Measurements from ENCODE around the gene HEATR1.
"Not testable (repeated sequence)": the region's sequence is repeated elsewhere in the genome, so short reads cannot be mapped to it uniquely, and the experiment has no call there.

Gene HEATR1

DNA sequence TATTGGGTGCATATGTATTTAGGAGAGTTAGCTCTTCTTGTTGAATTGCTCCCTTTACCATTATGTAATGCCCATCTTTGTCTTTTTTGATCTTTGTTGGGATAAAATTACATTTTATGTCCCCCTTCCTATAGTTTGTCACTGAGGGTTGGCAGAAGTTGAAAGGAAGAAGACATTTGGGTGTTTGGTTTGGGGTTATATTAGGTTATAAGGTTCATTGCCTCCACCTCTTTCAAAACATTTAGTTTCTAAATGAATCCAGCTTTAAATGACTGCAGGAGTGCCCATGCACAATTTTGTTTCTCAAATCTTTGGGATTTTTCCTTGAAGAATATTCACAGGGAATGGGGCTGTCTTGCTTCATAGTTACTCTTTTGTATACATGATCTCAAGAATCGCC, 95.1 kb downstream of the HEATR1 start:
- DNase-seq: no peak

GRCh38 chr1:236508593-236509027, 95.7 kb downstream of the HEATR1 start:
- no peak for DNase-seq

DNA sequence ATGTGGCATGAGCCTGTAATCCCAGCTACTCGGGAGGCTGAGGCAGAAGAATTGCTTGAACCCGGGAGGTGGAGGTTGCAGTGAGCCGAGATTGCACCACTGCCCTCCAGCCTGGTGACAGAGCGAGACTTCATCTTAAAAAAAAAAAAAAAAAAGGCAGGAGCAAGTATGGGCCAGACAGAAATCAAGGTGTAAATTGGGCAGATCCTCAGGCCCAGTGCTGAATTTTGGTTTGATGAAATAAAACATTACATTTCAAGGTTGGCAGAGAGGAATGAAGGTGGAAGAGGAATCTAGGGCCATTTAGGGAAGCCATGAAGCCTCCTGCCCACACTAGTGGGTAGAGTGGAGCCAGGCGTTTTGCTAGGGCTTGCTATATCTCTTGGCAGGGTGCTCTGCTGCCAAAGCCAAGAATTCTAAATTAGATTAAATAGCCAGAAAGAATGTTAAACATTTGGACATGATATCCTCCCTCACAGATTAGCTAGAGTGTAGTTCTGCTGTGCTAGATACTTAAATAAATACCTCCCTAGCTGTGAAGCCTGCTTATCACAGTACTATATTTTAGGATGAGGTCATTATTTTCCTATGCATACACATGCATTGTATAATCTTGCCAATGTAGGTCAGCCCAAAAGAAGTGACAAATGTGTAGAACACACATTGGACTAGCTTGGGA, 97.2 kb downstream of the HEATR1 start:
- no peak for DNase-seq

GRCh38 chr1:236504338-236504737, 100.0 kb downstream of the HEATR1 start:
- DNase-seq: not testable (repeated sequence)

DNA sequence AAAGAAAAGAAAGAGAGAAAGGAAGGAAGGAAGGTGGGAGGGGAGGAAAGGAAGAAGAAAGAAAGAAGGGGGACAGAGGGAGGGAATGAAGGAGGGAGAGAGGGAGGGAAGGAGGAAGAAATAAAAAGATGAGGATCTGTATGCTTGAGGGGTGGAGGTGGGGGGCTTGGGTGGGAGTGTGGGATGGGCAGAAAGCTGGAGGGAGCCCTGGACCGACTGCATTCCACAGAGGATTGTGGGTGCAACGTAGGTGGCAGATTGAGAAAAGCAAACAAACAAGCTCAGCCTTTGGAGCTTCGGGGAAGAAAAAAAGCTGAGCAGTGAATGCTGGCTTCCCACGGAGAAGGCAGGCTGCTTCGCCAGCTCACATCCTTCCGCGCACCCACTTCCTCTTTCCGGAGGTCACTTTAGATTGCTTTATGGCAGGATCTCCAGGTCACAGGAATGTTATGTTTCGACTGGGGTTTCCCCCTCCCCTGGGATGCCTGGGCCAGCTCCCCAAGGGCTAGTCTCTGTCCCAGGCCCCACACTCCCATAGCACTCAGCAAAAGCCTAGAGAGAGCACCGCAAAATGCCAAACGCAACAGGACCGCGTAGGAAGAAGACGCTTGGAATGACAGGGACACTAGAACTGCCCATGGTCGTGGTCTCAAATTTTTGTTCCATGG, 101.2 kb downstream of the HEATR1 start:
- no peak for DNase-seq

DNA sequence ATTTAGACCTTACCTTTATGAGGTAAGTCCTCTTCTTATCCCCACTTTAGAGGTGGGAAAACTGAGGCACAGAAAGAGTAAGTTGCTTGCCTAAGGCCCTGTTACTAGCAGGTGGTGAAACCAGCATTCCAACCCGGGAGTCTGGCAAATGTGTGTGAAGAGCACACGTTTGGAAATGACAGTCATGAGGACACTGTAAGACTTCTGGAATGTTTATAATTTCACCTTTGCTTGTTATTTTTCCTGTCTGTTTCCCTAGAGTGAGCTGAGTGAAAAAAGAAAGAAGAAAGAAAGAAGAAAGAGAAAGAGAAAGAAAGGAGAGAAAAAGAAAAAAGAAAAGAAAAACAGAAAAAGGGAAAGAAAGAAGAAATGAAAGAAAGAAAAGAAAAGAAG, 101.7 kb downstream of the HEATR1 start:
- DNase-seq: no peak

DNA sequence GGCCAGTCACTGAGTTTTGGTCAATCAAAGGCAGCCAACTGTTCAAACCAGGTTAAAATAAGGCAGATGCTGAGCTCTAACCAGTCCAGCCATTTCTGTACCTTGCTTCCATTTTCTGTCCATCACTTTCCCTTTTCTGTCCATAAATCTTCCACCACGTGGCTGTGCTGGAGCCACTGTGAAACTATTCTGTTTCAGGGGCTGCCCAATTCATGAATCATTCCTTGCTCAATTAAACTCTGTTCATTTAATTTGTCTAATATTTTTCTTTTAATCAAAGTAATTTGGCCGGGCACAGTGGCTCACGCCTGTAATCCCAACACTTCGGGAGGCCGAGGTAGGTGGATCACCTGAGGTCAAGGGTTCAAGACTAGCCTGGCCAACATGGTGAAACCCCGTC, 103.2 kb downstream of the HEATR1 start:
- DNase-seq: no peak
